OCI-LY1 (cell line): ENCODE results near the gene MUC5AC.

Experiments
- CTCF ChIP-seq: fragments of 200-600 bp; sonication (generic), shearing (Covaris generic); IDR thresholded peaks from 2 replicates; pipeline ENCODE4 v1.5.1; 2017; ENCODE audit warnings: mild to moderate bottlenecking, antibody characterized with exemption, low read length, moderate library complexity, mixed read lengths
- EZH2 ChIP-seq: fragments of 200-600 bp; sonication (generic), shearing (Covaris generic); IDR thresholded peaks from 2 replicates; pipeline ENCODE4 v1.8.0; 2017; ENCODE audit warnings: borderline replicate concordance, mixed run types, mild to moderate bottlenecking, antibody characterized with exemption, low read length, moderate library complexity, mixed read lengths

DNA sequence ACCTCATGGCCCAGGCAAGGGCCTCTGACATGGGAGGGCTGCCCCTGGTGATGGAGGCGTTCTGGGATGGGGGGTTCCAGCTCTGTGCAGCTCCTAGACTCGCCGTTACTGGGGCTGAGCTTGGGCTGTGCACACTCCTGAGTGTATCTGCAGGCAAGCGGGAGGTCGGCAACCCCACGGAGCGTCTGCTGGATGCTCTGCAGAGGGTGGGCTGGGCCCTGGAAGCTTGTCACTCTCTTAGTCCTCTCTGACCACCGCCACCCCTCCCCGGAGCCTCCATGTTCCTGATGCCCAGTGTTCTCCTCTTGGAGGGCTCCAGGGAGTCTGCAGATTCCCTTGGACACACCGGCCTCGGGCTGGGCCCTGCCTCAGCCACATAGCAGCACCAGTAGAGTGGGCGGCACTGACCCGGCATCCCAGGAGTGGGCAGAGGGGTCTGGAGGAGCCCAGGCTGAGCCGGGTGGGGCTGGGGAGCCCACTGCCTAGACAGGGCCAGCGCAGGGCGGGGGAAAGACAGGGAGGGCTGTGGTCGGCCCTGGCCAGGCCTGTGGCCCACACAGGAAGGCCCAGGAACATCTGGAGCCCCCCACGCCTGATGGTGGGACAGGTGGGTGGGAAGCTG, 44.5 kb downstream of the MUC5AC start:
- TF ChIP-seq CTCF (no peak), EZH2 (no peak)
